ENCODE measurements around the gene TBC1D17. TPM values are rescaled to one million over a fixed set of nuclear protein-coding genes. Genes with fewer than 3 reads are reported as not detected.
A peak's percentile ranks its signal among the peaks of the same experiment; 100 is the strongest.

The TBC1D17 gene
- total and polyA plus RNA-seq, 7 experiments from 2014 or later, result 11.6 to 106 (median 50.7) TPM

DNA sequence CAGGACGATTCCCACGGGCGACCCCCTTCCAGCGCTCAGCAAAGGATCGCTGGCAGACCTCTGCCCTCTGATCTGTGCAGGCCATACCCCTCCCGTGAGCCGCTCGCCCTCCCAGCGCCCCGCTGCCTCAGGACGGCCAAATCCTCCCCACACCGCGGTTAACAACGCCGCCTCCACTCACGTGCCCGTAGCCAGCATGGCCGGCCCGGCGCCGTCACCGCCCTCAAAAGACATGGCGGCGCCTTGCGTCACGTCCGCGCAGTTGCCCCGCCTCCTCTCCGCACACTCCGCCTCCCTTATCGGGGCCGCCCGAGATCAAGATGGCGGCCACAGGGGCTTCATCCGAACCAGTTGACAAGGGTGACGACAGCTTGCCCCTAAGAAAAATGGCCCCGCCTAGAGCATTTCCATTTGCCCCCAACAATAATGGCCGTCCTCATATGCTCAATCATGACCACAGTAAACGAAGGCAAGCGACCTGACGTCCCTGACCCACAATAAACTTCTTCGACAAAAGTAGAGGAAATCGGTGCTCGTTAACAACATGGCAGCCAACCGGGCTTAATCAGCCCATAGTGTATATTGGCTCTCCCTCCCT, 981 bp upstream of the TBC1D17 start:
- H3K27ac ChIP-seq (ENCODE audit: low read depth, low read length), result peak overlapping the region; percentile 97
- H3K36me3 ChIP-seq (ENCODE audit: control insufficient read depth in 2 of 3, insufficient read depth in 3 of 3, low read length in 3 of 3), result peaks cover 6 to 29% (median 10%) of the 10 kb centered on the region in 3 experiments
- Mint-ChIP-seq H3K9me3 (peaks cover 0 to 1% (median 0%) of the 10 kb centered on the region in 11 donors), H3K27ac (no peak overlapping the region), H3K4me1 (peaks cover 25 to 41% (median 33%) of the 10 kb centered on the region in 7 donors), H3K27me3 (no peaks in the 10 kb centered on the region), H3K36me3 (peaks cover 0 to 15% (median 5%) of the 10 kb centered on the region in 5 donors), H3K4me3 (no peak overlapping the region)
- peaks cover 11 to 20% of the 10 kb centered on the region in 2 donors for H3K4me1 ChIP-seq (ENCODE audit: control insufficient read depth in 2 of 2, insufficient read depth in 2 of 2, low read length in 2 of 2)
- ATAC-seq (peak; percentile 67), DNase-seq (peak; percentile 91 to 99 (median 98))
- ChIA-PET POLR2A (interaction anchor here (0.6 to 3.7 kb wide), 27 partner anchors 9 to 1513 kb away, joined by 3 to 47 read pairs (median 5); partner anchors contain the start of genes ATF5, BCL2L12, FUZ and IRF3), CTCF (interaction anchor here (0.7 to 1.6 kb wide), 2 partner anchors 26 to 64 kb away, joined by 3 read pairs; partner anchors contain the start of genes FUZ and PTOV1)
- H3K9me3 ChIP-seq (ENCODE audit: control insufficient read depth in 2 of 3, low read length in 3 of 3), result no peaks in the 10 kb centered on the region
- intact Hi-C loops (cut with micrococcal nuclease), result loop anchor here (1.0 to 10.0 kb wide), 30 partner anchors 7 to 1544 kb away; partner anchors contain the start of genes ALDH16A1 (in 2 of the 2), ATF5 (in 2 of the 2), FUZ (in 2 of the 2) and GYS1 (in 2 of the 2)
- H3K27me3 ChIP-seq (ENCODE audit: control insufficient read depth in 2 of 2, insufficient read depth in 2 of 2, low read length in 2 of 2), result no peaks in the 10 kb centered on the region
- H3K4me3 ChIP-seq (ENCODE audit: low read length), result peak overlapping the region; percentile 96

DNA sequence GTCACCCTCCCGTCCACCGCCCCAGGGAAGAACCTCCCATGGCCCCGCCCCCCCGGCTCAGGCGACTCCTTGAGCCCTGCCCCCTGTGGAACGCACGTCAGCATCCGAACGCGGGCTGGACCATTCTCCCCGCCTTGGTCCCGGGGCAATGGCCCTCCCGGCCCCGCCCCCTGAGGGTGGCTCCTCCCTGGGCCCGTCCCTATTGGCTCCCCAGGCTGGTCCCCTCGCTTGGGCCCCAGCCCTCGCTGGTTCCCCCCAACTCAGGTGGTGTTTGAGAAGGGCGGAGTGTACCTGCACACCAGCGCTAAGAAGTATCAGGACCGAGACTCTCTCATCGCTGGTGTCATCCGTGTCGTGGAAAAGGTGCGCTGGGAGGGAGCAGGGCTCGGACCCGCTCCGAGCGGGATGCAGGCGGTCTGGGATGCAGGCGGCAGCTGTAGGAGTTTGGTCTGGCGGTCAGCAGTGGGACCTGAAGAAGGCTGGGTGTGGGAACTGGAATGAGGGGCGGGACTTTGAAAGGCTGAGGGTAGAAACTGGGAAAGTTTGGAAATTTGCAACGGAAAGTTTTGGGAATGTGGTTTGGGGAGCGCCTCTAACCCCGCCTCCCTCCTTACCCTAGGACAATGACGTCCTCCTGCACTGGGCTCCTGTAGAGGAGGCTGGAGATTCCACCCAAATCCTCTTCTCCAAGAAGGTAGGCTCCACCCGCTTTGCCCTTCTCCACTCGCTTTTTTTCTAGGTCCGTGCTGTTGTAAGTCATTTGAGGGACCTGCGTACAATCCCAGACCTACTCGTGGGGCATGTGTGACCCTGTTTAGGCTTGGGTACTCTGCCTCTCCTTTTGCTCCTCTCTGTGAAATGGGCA, 609 bp downstream of the TBC1D17 start:
- H3K4me1 ChIP-seq (ENCODE audit: control insufficient read depth in 2 of 2, insufficient read depth in 2 of 2, low read length in 2 of 2), result peaks cover 11 to 20% of the 10 kb centered on the region in 2 donors
- no peak overlapping the region for H3K27ac Mint-ChIP-seq
- no peaks in the 10 kb centered on the region for H3K27me3 ChIP-seq (ENCODE audit: control insufficient read depth in 2 of 2, insufficient read depth in 2 of 2, low read length in 2 of 2)
- CTCF ChIA-PET, result interaction anchor here (0.6 to 1.6 kb wide), 2 partner anchors 65 to 92 kb away, joined by 3 read pairs; partner anchors contain the start of gene FUZ
- H3K36me3 Mint-ChIP-seq, result peaks cover 0 to 17% (median 6%) of the 10 kb centered on the region in 5 donors
- ATAC-seq (peak; percentile 77), DNase-seq (peak; percentile 94 to 99 (median 96))
- no peak overlapping the region for H3K4me3 Mint-ChIP-seq
- H3K36me3 ChIP-seq (ENCODE audit: control insufficient read depth in 2 of 3, insufficient read depth in 3 of 3, low read length in 3 of 3), result peaks cover 6 to 45% (median 24%) of the 10 kb centered on the region in 3 experiments
- H3K27ac ChIP-seq (ENCODE audit: low read depth, low read length), result peak overlapping the region; percentile 97
- H3K4me1 Mint-ChIP-seq, result peaks cover 23 to 35% (median 28%) of the 10 kb centered on the region in 7 donors
- intact Hi-C loops (cut with micrococcal nuclease), result loop anchor here (1.0 to 10.0 kb wide), 25 partner anchors 9 to 1545 kb away; partner anchors contain the start of genes ATF5 (in 2 of the 2), NUP62 (in 2 of the 2), ALDH16A1 (in 1 of the 2) and BCL2L12 (in 1 of the 2)
- POLR2A ChIA-PET, result interaction anchor here (1.0 to 3.7 kb wide), 14 partner anchors 10 to 389 kb away, joined by 4 to 47 read pairs (median 7); partner anchors contain the start of genes AP2A1, ATF5, BCL2L12 and FUZ
- no peaks in the 10 kb centered on the region for H3K9me3 ChIP-seq (ENCODE audit: control insufficient read depth in 2 of 3, low read length in 3 of 3)
- no peaks in the 10 kb centered on the region for H3K27me3 Mint-ChIP-seq
- H3K4me3 ChIP-seq (ENCODE audit: low read length), result peak overlapping the region; percentile 88
- H3K9me3 Mint-ChIP-seq, result peaks cover 0 to 1% (median 0%) of the 10 kb centered on the region in 11 donors

DNA sequence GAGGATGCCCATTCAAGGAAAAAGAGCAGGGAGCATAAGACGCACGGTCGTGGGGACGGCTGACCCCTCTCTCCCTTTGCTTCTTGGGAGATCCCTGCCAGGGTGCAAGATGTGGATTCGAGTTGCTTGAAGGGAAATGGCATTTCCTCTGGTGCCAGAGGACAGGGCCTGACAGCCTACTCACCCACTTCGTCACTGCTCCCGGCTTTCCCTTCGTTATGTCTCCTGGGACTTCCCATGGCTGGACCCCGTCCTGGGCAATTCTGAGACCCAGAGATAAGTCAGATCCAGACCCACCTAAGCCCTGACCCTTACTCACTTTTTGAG, 1.2 kb downstream of the TBC1D17 start:
- Histone ChIP-seq H3K36me3 (ENCODE audit: control insufficient read depth in 2 of 3, insufficient read depth in 3 of 3, low read length in 3 of 3) (peaks cover 6 to 51% (median 28%) of the 10 kb centered on the region in 3 experiments), H3K9me3 (ENCODE audit: control insufficient read depth in 2 of 3, low read length in 3 of 3) (no peaks in the 10 kb centered on the region), H3K4me3 (ENCODE audit: low read length) (no peak overlapping the region), H3K4me1 (ENCODE audit: control insufficient read depth in 2 of 2, insufficient read depth in 2 of 2, low read length in 2 of 2) (peaks cover 11 to 20% of the 10 kb centered on the region in 2 donors), H3K27me3 (ENCODE audit: control insufficient read depth in 2 of 2, insufficient read depth in 2 of 2, low read length in 2 of 2) (no peaks in the 10 kb centered on the region), H3K27ac (ENCODE audit: low read depth, low read length) (peak overlapping the region; percentile 97)
- Mint-ChIP-seq H3K4me3 (no peak overlapping the region), H3K27me3 (no peaks in the 10 kb centered on the region), H3K4me1 (peaks cover 23 to 35% (median 28%) of the 10 kb centered on the region in 7 donors), H3K9me3 (peaks cover 0 to 1% (median 0%) of the 10 kb centered on the region in 11 donors), H3K36me3 (peaks cover 0 to 22% (median 8%) of the 10 kb centered on the region in 5 donors), H3K27ac (peak overlapping the region in 2 of 9 donors; percentile 59 to 63)
- ATAC-seq (no peak), DNase-seq (no peak)
- intact Hi-C loops (cut with micrococcal nuclease), result loop anchor here (5.0 to 10.0 kb wide), 5 partner anchors 286 to 1256 kb away; partner anchors contain the start of genes DBP (in 1 of the 2) and PRR12 (in 1 of the 2)
- CTCF ChIA-PET, result interaction anchor here (0.6 kb wide), 1 partner anchor 93 kb away, joined by 3 read pairs; no protein-coding TSS in a partner anchor
- POLR2A ChIA-PET, result interaction anchor here (0.8 kb wide), 1 partner anchor 28 kb away, joined by 3 read pairs; the partner anchor contains the start of gene PTOV1

- Histone ChIP-seq H3K4me1 (ENCODE audit: control insufficient read depth in 2 of 2, insufficient read depth in 2 of 2, low read length in 2 of 2) (peaks cover 11 to 20% of the 10 kb centered on the region in 2 donors), H3K9me3 (ENCODE audit: control insufficient read depth in 2 of 3, low read length in 3 of 3) (no peaks in the 10 kb centered on the region), H3K27ac (ENCODE audit: low read depth, low read length) (peak overlapping the region; percentile 15), H3K27me3 (ENCODE audit: control insufficient read depth in 2 of 2, insufficient read depth in 2 of 2, low read length in 2 of 2) (no peaks in the 10 kb centered on the region), H3K4me3 (ENCODE audit: low read length) (no peak overlapping the region), H3K36me3 (ENCODE audit: control insufficient read depth in 2 of 3, insufficient read depth in 3 of 3, low read length in 3 of 3) (peaks cover 6 to 58% (median 33%) of the 10 kb centered on the region in 3 experiments)
- DNase-seq, result no peak
- peaks cover 0 to 22% (median 9%) of the 10 kb centered on the region in 5 donors for H3K36me3 Mint-ChIP-seq
- peak overlapping the region in 2 of 9 donors; percentile 8 to 39 for H3K27ac Mint-ChIP-seq
- H3K27me3 Mint-ChIP-seq, result no peaks in the 10 kb centered on the region
- no peak for ATAC-seq
- intact Hi-C loops (cut with micrococcal nuclease), result loop anchor here (5.0 to 10.0 kb wide), 5 partner anchors 287 to 1257 kb away; partner anchors contain the start of genes DBP (in 1 of the 2) and PRR12 (in 1 of the 2)
- ChIA-PET POLR2A (interaction anchor here (0.6 to 0.8 kb wide), 2 partner anchors 29 to 65 kb away, joined by 3 read pairs; partner anchors contain the start of gene PTOV1), CTCF (interaction anchor here (0.6 to 0.7 kb wide), 2 partner anchors 94 to 1250 kb away, joined by 3 to 4 read pairs; no protein-coding TSS in a partner anchor)
- H3K4me3 Mint-ChIP-seq, result peak overlapping the region in 2 of 10 donors; percentile 5 to 32
- H3K9me3 Mint-ChIP-seq, result peaks cover 0 to 1% (median 0%) of the 10 kb centered on the region in 11 donors
- peaks cover 24 to 34% (median 28%) of the 10 kb centered on the region in 7 donors for H3K4me1 Mint-ChIP-seq
Observed at GRCh38 chr19:49879243-49879963, 1.9 kb downstream of the TBC1D17 start.

- Histone ChIP-seq H3K4me3 (ENCODE audit: low read length) (no peak overlapping the region), H3K4me1 (ENCODE audit: control insufficient read depth in 2 of 2, insufficient read depth in 2 of 2, low read length in 2 of 2) (peaks cover 11 to 20% of the 10 kb centered on the region in 2 donors), H3K27me3 (ENCODE audit: control insufficient read depth in 2 of 2, insufficient read depth in 2 of 2, low read length in 2 of 2) (no peaks in the 10 kb centered on the region), H3K36me3 (ENCODE audit: control insufficient read depth in 2 of 3, insufficient read depth in 3 of 3, low read length in 3 of 3) (peaks cover 6 to 64% (median 33%) of the 10 kb centered on the region in 3 experiments), H3K9me3 (ENCODE audit: control insufficient read depth in 2 of 3, low read length in 3 of 3) (no peaks in the 10 kb centered on the region), H3K27ac (ENCODE audit: low read depth, low read length) (no peak overlapping the region)
- DNase-seq, result no peak
- Mint-ChIP-seq H3K27me3 (no peaks in the 10 kb centered on the region), H3K9me3 (peaks cover 0 to 1% (median 0%) of the 10 kb centered on the region in 11 donors), H3K27ac (peak overlapping the region in 3 of 9 donors; percentile 25 to 82 (median 61)), H3K4me1 (peaks cover 21 to 24% (median 23%) of the 10 kb centered on the region in 7 donors), H3K4me3 (peak overlapping the region in 2 of 10 donors; percentile 5 to 16), H3K36me3 (peaks cover 0 to 25% (median 14%) of the 10 kb centered on the region in 5 donors)
- ChIA-PET CTCF (interaction anchor here (0.7 kb wide), 1 partner anchor 1249 kb away, joined by 4 read pairs; no protein-coding TSS in a partner anchor), POLR2A (no interaction called here)
- ATAC-seq, result no peak
- intact Hi-C loops (cut with micrococcal nuclease), result no loop called here
Observed at GRCh38 chr19:49880162-49880869, 2.8 kb downstream of the TBC1D17 start.
